WERI-Rb-1 (cell line): Measurements from ENCODE around the gene MRPL36.
A peak's percentile ranks its signal among the peaks of the same experiment; 100 is the strongest.

Source experiments
- DNase-seq: peaks from one replicate; pipeline ENCODE4 v3.0.0-alpha.2; 2020
- H3K27ac ChIP-seq: fragments of 250-450 bp; sonication (Bioruptor Pico); 2 replicates; pipeline ENCODE4 v1.5.1; 2020; ENCODE audit warnings: mild to moderate bottlenecking, moderate library complexity
- H3K27me3 ChIP-seq: fragments of 250-450 bp; sonication (Bioruptor Pico); 2 replicates; pipeline ENCODE4 v1.5.1; 2021; ENCODE audit warnings: mild to moderate bottlenecking, low read depth, moderate library complexity; ENCODE audit not compliant: insufficient read depth, severe bottlenecking
- H3K36me3 ChIP-seq: fragments of 250-450 bp; sonication (Bioruptor Pico); 2 replicates; pipeline ENCODE4 v1.5.1; 2020; ENCODE audit warnings: mild to moderate bottlenecking, moderate library complexity
- H3K4me3 ChIP-seq: 2 replicates; pipeline ENCODE4 v1.5.1; 2011; ENCODE audit warnings: low read depth, mild to moderate bottlenecking, control low read depth, low read length
- H3K9me3 ChIP-seq: fragments of 250-450 bp; sonication (Bioruptor Pico); 2 replicates; pipeline ENCODE4 v1.5.1; 2021; ENCODE audit warnings: mild to moderate bottlenecking, moderate library complexity; ENCODE audit not compliant: severe bottlenecking
- TF ChIP-seq, protein P1 (sequence below): IDR thresholded peaks from 2 replicates; pipeline ENCODE4 v1.5.1; 2011; ENCODE audit warnings: low read depth, mild to moderate bottlenecking, control low read depth, inconsistent platforms, low read length

MRPL36 gene

GRCh38 chr5:1752881-1753280 lies 46.8 kb downstream of the MRPL36 start:
- Histone ChIP-seq H3K9me3 (no peaks in the 10 kb centered on the region), H3K36me3 (no peaks in the 10 kb centered on the region), H3K27ac (no peak overlapping the region), H3K27me3 (peaks cover 95% of the 10 kb centered on the region), H3K4me3 (no peak overlapping the region)
- TF ChIP-seq, protein P1, sequence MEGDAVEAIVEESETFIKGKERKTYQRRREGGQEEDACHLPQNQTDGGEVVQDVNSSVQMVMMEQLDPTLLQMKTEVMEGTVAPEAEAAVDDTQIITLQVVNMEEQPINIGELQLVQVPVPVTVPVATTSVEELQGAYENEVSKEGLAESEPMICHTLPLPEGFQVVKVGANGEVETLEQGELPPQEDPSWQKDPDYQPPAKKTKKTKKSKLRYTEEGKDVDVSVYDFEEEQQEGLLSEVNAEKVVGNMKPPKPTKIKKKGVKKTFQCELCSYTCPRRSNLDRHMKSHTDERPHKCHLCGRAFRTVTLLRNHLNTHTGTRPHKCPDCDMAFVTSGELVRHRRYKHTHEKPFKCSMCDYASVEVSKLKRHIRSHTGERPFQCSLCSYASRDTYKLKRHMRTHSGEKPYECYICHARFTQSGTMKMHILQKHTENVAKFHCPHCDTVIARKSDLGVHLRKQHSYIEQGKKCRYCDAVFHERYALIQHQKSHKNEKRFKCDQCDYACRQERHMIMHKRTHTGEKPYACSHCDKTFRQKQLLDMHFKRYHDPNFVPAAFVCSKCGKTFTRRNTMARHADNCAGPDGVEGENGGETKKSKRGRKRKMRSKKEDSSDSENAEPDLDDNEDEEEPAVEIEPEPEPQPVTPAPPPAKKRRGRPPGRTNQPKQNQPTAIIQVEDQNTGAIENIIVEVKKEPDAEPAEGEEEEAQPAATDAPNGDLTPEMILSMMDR, result no peak
- DNase-seq, result peak; percentile 8

- peak; percentile 4 for DNase-seq
- TF ChIP-seq, protein P1, result no peak
- H3K27me3 ChIP-seq, result peaks cover 95% of the 10 kb centered on the region
- H3K4me3 ChIP-seq, result no peak overlapping the region
- H3K9me3 ChIP-seq, result no peaks in the 10 kb centered on the region
- H3K27ac ChIP-seq, result no peak overlapping the region
- H3K36me3 ChIP-seq, result no peaks in the 10 kb centered on the region
Measured at GRCh38 chr5:1751864-1752822, 47.5 kb downstream of the MRPL36 start.

GRCh38 chr5:1751026-1751863 lies 48.4 kb downstream of the MRPL36 start:
- TF ChIP-seq, protein P1, result no peak
- H3K36me3 ChIP-seq, result no peaks in the 10 kb centered on the region
- no peak overlapping the region for H3K4me3 ChIP-seq
- DNase-seq, result peak; percentile 9
- H3K27ac ChIP-seq, result no peak overlapping the region
- H3K9me3 ChIP-seq, result no peaks in the 10 kb centered on the region
- H3K27me3 ChIP-seq, result peaks cover 96% of the 10 kb centered on the region

DNA sequence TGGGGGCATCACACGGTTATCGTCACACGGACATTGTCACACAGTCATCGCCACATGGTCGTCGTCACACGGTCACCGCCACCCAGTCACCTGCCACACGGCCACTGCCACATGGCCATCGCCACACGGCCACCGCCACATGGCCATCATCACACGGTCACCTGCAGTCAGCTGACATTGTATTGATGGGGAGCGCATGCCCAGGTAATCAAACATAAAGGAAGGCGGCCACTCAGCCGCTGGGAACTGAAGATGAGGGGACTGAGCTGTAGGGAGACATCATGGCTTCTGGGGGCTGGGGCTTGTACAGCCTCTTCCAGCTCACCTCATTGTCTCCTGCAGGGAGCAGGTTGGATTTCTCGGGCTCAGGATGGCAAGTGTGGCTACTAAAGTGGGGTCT lies 49.2 kb downstream of the MRPL36 start:
- Histone ChIP-seq H3K27ac (no peak overlapping the region), H3K36me3 (no peaks in the 10 kb centered on the region), H3K4me3 (no peak overlapping the region), H3K9me3 (no peaks in the 10 kb centered on the region), H3K27me3 (peaks cover 96% of the 10 kb centered on the region)
- TF ChIP-seq, protein P1, result no peak
- DNase-seq, result no peak

DNA sequence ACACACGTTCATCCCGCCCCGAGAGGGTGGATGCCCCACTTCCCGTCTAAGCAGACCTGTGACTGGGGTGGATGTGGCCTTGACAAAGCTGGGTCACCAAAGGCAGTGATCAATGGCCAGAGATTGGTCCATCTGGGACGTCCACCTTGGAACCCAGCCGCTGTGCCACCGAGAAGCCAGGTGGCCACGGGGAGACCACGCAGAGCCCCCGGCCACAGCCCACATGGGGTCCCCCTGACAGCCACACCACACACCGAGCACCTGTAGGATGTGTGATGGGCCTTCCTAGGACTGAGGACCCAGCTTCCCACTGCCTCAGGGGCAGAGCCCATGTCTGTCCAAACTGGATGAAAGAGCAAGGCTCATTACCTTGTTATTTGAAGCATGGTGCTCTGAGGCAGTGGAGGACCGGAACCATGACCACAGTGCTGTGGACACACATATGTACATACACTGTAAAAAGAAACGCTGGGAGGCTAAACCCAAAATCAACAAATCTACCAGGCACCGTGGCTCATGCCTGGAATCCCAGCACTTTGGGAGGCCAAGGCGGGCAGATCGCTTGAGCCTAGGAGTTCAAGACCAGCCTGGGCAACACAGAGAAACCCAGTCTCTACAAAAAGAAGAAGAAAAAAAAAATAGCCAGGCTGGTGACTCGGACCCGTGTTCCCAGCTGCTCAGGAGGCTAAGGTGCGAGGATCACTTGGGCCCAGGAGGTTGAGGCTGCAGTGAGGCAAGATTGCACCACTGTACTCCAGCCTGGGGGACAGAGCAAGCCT lies 50.1 kb downstream of the MRPL36 start:
- H3K27me3 ChIP-seq, result peaks cover 96% of the 10 kb centered on the region
- H3K36me3 ChIP-seq, result no peaks in the 10 kb centered on the region
- TF ChIP-seq, protein P1, result no peak
- no peaks in the 10 kb centered on the region for H3K9me3 ChIP-seq
- peak; percentile 5 for DNase-seq
- H3K4me3 ChIP-seq, result no peak overlapping the region
- H3K27ac ChIP-seq, result no peak overlapping the region
